NOMO-1 treated with dmso at 0.1 percent for 144 hours (cell line): Measurements from ENCODE around the gene LCN10.
A peak's percentile ranks its signal among the peaks of the same experiment; 100 is the strongest.
"Not testable (repeated sequence)": the region's sequence is repeated elsewhere in the genome, so short reads cannot be mapped to it uniquely, and the experiment has no call there.

Experiments
- DNase-seq: peaks from one replicate; lab custom pipeline; 2025; ENCODE audit not compliant: unreplicated experiment; lab: John Stamatoyannopoulos, UW

LCN10 gene

DNA sequence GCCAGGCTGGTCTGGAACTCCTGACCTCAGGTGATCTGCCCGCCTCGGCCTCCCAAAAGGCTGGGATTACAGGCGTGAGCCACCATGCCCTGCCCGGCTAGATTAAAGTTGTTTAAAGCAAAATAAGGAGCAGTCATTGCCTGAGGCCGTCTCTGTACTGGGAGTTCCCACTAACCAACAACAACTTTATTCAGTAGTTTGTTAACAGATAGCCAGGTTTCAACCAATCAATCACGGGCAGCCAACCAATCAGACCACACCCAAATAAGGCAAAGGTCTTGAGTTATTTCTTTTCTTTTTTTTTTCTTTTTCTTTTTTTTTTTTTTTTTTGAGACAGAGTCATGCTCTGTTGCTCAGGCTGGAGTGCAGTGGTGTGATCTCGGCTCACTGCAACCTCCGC, 38.0 kb downstream of the LCN10 start:
- not testable (repeated sequence) for DNase-seq

DNA sequence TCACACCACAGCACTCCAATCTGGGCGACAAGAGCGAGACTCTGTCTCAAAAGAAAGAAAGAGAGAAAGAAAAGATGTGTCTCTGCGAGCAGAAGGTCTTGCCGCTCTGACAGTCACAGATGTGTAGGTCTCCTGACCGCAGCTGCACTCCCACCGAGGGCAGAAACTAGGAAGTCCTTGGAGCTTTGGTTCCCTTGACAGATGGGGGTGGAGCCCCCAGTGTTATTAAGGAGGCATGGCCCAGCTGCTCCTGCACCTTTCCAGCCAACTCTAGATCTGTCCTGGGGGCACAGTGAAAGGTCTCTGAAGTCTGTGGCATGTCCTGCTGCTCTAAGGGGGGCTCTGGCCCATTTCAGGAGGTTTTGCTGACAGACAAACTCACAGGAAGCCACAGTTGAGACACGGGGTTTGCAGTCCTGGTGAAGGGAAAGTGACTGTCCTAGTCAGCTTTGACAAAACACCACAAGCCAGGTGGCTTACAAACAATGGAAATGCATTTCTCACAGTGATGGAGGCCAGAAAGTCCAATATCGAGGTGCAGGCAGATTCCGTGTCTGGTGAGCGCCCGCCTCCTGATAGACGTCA, 39.4 kb downstream of the LCN10 start:
- DNase-seq = peak; percentile 79

DNA sequence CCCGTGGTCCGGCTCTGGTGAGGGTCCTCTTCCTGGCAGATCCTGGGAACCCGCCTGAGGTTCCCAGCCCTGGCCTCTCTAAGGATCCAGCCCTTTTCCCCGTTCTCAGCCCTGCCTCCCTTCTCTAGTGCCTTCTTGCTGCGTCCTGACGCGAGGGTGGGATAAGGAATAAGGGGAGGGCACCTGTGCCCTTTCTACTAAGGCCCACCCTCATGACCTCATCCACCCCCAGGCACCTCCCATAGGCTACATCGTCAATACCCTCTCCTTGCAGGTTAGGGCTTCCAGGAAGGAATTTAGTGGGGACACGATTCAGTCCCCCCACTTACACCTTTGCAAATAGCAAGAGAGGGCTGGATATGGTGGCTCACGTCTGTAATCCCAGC, 41.1 kb downstream of the LCN10 start:
- DNase-seq = no peak

DNA sequence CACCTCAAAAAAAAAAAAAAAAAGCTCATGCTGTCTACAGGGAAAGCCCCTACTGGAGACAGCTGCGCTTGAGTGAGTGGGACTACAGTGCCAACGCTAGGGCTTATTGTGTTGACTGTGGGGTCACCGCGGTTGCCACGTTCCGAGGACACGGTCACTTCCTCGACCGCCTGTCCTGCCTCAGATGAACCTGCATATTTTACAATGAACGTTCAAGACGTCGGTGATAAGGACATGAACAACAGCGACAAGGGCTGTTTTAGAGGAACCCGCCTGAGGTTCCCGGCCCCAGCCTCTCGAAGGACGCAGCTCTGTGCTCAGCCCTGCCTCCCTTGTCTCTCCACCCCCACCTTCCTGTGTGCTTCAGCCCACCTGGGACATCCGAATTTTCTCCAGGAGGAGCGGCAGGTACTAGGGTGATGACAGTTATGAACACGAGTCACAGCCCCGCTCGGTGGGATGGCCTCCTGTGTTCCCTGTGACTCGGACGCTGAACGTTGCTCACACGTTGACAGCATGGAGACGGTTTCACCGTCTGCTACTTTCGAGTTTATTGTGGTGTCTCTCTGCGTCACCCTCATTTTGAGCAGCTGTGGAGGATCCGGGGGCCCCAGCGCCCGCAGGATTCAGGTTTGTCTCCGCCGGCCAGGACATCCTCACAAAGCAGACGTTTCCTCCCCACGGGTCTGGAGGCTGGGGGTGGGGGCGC, 41.6 kb downstream of the LCN10 start:
- no peak for DNase-seq

DNA sequence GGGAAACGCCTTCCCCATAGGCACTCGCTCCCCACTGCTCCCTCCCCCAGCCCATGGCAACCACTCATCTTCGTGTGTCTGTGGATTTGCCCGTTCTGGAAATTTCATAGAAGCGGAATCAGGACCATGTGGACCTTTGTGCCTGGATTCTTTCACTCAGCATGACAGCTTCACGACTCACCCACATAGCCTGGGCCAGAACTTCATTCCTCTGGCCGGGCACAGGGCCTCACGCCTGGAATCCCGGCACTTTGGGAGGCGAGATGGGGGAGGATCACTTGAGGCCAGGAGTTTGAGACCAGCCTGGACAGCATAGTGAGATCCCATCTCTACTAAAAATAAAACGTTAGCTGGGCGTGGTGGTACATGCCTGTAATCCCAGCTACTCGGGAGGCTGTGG, 42.4 kb downstream of the LCN10 start:
- no peak for DNase-seq

DNA sequence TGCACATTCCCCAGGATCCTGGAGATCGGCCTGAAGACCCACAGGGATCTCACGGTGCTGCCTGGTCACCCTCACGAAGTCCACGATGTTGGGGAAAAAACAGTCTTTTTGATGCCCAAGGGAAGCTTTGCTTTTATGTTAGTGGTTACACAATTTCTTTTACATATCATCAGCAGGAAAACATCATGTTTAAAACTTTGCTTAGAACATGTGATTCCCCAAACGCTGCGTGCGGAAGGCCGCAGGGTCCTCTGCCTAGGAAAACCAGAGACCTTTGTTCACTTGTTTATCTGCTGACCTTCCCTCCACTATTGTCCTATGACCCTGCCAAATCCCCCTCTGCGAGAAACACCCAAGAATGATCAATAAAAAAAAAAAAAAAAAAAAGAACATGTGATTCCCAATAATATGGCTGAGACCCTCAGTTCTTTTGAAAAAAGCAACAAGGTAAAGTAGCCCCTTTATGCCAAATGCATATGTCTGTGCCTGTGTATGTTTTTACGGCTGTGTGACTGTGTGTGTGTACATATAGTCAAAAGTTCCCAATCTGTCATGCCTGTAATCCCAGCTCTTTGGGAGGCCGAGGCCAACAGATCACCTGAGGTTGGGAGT, 44.0 kb downstream of the LCN10 start:
- no peak for DNase-seq

DNA sequence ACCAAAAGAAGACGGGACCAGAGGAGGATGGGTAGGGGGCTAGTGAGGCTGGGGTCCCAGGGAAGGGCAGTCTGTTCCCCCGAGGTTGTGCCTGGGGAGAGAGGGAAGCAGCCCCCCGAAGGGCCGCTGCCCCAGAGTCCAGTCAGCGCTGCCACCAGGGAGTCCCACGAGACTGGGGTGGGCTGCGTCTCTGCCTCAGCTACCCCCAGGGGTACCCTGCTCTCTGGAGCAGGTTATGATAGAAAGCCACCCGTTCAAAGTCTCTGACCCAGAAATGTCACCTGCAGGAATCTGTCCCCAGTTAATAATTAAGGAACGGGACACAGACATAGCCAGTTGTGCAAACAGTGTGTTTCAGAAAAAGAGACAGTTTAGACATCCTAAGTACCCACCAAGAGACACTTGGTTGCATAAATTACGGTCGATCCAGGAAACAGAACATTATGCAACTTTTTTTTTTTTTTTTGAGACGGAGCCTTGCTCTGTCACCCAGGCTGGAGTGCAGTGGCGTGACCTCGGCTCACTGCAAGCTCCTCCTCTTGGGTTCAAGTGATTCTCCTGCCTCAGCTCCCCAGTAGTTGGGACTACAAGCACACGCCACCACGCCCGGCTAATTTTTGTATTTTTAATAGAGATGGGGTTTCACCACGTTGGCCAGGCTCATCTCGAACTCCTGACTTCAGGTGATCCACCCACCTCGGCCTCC, 44.8 kb downstream of the LCN10 start:
- peak; percentile 89 for DNase-seq

DNA sequence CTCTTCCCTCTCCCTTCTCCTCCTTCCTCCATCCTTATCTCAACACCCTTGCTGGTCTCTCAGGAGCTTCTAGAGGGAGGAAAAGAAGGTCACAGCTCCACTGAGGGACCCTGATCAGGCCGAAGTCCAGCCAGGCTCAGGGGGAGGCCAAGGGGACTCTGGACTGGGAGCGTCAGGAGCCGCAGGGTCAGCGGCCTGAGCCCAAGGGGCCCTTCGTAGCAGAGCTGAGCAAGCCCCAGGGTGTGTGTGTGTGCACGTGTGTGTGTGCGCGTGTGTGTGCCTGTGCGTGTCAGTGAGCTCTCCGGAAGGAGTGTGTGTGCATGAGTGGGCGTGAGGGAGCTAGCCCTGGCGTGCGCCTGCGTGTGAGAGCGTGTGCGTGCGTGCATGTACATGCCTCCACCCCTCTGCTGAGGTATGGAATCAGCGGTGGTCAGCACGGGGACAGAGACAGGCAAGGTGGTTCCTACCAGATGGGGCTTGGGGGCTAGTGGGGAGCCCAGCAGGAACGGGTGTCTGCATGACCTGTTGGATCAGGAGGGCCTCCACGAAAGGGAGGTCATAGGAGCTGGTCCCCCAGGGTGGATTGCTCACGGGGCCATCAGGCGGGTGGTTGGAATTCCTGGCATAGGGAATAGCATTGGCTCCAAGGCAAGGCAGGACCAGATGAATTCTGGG, 45.5 kb downstream of the LCN10 start:
- DNase-seq = peak; percentile 76

DNA sequence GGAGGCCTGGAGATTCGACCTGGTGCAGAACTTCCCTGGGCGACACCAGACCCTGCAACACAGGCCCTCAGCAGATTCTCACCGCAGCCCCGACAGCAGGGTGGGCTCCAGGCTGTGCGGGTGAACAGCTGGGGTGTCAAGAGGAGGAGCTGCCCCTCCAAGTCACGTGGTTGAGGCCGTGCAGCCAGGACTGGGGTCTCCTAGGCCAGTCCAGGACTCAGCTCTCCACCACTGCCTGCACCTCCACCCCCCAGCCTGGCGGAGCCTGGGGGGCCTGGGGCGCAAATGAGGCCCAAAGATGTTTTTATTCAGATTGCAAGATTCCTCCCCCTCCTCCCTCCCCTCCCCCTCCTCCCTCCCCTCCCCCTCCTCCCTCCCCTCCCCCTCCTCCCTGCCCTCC, 46.2 kb downstream of the LCN10 start:
- DNase-seq = no peak

DNA sequence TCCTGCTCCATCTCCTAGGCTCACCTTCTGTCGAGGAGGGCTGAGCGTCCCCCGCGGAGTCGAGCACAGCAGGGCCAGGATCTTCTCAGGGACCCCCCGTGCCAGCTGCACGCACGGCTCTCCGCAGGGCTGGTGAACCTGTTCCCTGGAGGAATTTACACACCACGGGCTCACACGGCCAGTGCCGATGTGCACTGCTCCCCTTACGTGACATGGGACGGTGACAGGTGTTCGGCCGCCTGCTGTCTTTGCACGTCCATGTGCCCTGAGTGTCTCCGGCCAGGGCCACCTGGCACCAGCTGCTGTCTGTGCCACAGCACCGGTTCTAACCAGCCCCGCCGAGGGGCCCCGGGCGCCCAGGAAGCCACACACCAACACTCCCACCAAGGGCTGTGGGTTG, 46.8 kb downstream of the LCN10 start:
- no peak for DNase-seq

DNA sequence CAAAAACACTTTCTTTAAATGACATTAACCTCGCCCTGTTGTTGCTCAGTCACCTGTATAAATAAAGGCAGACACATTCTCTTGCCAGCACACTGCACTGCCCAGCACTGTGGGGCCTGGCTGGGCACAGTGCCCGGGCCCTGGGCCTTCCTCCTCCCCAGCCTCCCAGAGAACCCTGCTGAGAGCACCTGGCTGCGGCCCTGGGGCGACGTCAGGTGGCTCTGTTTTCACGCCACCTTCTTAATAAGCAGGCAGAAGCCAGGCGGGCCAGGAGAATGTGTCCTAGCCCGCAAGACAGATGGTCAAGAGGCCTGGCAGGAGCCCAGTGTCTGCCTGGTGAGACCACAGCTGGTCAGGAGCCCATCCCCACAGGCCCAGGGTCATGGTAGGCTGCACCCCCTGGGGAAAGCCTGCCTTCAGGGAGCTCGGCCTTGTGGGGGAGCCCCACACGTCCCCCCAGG, 47.3 kb downstream of the LCN10 start:
- no peak for DNase-seq

DNA sequence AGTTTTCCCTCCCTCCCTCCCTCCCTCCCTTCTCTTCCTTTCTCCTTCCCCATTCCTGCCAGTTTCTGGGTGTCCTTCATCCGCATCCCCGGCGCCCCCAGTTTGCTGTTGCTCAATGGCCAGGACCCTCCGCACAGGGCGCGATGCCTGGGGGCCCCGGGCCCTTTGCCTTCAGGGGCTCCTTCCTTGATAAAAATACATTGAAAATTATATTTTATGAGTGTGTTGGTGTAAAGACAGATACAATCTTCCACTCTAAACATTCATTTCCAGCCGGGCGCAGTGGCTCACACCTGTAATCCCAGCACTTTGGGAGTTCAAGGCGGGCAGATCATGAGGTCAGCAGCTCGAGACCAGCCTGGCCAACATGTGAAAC, 47.9 kb downstream of the LCN10 start:
- no peak for DNase-seq

DNA sequence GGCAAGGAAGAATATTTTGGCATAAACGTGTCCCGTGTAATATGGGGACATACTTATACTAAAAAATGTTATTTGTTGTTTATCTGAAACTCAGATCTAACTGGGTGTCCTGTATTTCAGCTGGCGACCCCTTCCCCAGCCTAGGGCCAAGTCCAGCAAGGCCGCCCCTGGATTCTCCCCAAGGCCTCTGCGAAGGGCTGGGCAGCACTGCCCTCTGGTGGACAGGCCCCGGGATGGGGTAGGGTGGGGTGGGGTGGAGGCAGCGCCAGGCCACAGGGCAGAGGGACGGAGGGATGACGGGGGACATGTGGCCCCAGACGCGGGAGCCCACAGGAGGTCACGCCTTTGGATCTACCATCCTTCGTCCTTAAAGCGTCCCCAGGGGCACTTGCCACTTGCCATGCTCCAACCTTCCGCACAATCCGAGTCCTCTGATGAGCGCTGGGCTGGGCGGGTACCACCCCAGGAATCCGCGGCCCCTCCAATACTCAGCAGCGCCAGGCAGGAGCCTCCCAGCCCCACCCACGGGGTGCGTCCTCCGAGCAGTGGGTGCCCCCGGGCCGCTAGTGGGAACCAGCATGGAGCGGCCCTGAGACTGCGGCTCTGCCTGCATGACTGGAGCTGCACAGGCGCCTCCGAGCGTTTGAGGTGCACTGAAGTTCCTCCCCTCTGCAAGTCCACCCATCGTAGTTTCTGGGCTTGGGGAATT, 48.4 kb downstream of the LCN10 start:
- DNase-seq = peak; percentile 47

DNA sequence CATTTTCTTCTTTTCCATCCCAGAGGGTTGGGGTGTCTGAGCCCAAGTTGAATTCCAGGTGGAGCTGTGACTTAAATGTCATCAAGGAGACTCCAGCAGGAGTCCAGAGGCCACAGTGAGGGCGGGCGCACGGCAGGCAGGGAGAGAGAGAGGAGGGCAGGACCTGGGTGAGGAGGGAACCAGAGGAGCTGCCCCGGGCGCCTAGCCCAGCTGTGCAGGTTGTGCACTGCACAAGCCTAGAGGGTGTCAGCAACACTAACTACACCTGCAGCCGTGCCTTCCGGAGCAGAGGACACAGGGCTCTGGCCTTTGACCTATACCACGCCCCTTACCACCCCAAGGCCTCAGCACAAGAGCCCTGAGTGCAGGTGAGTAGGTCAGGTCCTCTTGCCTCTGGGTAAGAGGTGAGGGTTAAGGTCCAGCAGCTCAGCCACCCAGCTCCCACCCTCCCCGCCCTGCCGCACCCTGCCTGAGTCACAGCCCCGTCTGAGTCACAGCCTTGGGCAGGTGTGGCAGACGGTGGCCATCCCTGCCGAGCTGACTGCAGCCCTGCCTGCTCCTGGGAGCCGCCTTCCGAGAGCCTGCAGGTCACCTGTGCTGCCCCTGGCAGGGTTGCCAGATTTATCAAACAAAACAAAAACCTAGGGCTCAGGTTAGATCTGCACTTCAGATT, 49.1 kb downstream of the LCN10 start:
- no peak for DNase-seq

DNA sequence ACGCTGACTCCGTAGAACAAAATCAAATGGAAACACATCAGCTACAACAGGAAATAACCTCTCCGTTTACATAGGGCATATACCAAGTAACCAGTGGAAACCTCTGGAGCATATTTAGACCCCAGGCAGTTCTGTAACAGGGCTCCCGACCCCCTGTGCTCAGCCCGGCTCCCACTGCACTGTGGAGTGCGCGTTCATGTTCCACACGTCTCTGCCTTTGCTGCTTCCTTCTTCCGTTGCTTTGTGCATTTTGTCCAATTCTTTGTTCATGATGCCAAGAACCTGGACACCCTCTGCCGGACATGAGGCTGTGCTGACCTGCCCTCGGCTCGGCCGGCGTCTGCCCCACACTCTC, 49.6 kb downstream of the LCN10 start:
- DNase-seq = no peak

DNA sequence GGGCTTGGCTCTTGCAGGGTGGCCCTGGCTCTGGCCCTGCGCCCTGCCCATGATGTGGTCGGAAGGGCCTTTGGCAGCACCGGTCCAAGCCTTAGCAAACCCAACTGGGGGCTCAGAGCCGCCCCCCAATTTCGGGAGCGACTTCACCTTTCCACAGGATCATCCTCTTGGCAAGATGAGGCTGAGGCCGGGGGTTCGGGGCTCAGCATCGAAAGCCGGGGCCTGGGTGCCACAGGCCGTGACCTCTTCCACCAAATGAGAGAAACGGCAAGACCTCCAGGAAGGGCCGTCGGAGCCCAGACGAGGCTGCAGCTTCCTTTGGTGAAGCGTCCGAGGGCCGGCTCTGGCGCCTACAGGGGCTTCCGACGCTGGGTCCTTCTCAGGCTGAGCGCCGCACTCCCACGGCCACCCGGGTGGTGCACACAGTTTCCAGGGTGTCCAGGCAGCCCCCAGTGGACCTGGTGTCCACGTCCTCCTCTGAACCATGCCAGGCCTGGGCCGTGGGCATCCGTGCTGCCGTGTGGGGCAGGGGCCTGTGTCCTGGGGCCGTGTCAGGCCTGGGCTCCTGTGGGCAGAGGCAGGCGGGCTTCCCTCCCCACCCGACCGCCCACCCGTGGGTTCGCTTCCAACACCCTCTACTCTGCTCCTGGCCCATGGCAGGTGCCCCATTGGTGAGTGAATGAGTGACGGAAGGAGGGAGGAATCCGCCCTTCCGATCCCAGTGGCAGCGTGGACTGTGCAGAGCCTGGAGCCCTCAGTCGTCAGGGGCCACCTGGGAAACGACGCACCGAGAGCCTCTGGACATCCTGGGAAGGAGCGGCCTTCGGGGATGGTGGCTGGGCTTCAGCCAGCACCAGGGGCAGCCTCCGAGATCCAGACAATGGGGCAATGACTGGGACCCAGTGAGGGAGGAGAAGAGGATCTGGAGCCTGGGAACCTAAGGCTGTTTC, 50.3 kb downstream of the LCN10 start:
- no peak for DNase-seq

DNA sequence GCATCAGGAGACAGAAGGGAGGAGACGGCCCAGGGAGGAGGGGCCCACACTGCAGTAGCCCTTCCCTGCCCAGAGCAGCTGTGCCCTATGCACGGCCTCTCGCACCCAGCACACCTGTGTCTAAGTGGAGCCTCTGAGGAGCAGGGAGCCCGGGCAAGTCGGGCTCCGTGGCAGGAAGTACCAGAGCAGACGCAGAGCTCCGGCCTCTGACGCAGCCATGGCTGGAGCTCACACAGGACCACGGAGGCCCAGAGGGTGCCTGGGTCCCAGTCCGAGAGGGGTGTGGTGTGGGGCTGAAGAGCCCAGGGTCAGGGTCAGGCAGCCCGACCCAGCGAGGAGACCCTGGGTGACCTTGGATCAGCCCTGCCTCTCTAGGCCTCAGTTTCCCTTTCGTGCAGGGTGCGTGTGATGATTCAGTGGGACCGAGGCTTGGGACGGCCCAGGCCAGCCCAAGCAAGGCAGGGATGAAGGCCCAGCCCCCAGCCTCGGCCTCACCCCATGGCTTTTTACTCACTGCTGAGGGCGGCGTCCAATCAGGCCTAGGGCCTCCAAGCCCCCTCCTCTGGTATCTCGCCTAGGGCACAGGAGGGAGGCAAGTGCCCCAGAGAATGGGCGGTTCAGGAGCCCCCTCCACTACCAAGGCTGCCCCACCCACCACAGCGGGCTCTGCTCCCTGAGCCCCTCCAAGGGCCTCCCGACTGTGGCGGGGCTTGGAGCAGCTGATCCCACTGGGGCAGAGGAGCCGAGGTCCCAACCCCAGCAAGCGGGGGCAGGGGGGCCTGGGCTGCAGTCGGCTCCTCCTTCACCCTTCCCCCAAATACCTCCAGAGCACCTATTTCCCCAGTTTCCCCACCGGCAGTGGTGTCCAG, 51.2 kb downstream of the LCN10 start:
- no peak for DNase-seq

DNA sequence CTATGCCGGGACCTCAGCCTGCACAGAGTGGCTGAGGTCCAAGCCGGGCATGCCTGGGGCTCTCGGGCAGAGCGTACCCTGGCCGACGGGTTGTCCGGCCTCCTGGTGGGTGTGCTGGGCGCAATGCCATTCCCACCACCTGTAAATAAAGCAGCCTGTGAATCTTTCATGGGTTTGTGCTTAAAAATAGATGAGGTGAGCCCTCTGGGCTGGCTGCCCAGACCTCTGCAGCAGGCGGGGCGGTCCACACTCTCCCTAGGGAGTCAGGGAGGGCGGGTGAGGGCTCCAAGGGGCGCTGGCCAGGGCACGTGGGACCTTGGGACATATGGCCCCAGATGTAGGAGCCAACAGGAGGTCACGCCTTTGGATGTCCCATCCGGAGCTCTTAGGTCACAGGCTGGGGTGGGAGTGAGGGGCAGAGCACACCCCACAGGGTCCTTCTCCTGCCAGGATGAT, 51.9 kb downstream of the LCN10 start:
- no peak for DNase-seq
